OCI-LY7 (cell line): ENCODE results near the gene OR4M1. TPM values are rescaled to one million over a fixed set of nuclear protein-coding genes. Genes with fewer than 3 reads are reported as not detected.
"Not testable (repeated sequence)": the region's sequence is repeated elsewhere in the genome, so short reads cannot be mapped to it uniquely, and the experiment has no call there.

Experiments
- BruUV-seq: library from RNA; stranded (reverse); fragments of 400-500 nt; replicated peaks from 2 replicates; lab custom pipeline; 2021; lab: Mats Ljungman, UMichigan
- CTCF ChIA-PET: fragments of 300-600 bp; sonication (Branson Sonifier 250); formaldehyde crosslinking; loops from one replicate; lab custom pipeline; 2022; ENCODE audit warnings: antibody characterized with exemption; ENCODE audit not compliant: unreplicated experiment; lab: Charles Lee
- POLR2A ChIA-PET: fragments of 300-600 bp; sonication (Branson Sonifier 250); formaldehyde crosslinking; loops from one replicate; lab custom pipeline; 2022; ENCODE audit warnings: antibody characterized with exemption; lab: Charles Lee
- DNase-seq: peaks from one replicate; pipeline ENCODE4 v3.0.0-alpha.2; 2015; ENCODE audit warnings: low spot score
- H2AFZ ChIP-seq: fragments of 200-600 bp; sonication (generic), shearing (Covaris generic); 2 replicates; pipeline ENCODE4 v1.6.1; 2014; ENCODE audit warnings: mild to moderate bottlenecking, antibody characterized with exemption, low read length, moderate library complexity
- H3K27ac ChIP-seq: fragments of 200-600 bp; sonication (generic); 2 replicates; pipeline ENCODE4 v1.5.1; 2014; ENCODE audit warnings: mixed run types, low read depth, mild to moderate bottlenecking, moderate library complexity, low read length, inconsistent platforms; ENCODE audit not compliant: poor library complexity, severe bottlenecking
- H3K36me3 ChIP-seq: fragments of 200-600 bp; sonication (generic); 2 replicates; pipeline ENCODE4 v1.6.1; 2014; ENCODE audit warnings: mild to moderate bottlenecking, antibody characterized with exemption, low read length, moderate library complexity, mixed read lengths; ENCODE audit not compliant: insufficient read depth
- H3K4me1 ChIP-seq: fragments of 200-600 bp; sonication (generic); 2 replicates; pipeline ENCODE4 v1.5.1; 2014; ENCODE audit warnings: mild to moderate bottlenecking, low read length; ENCODE audit not compliant: insufficient read depth, poor library complexity, severe bottlenecking
- H3K4me2 ChIP-seq: fragments of 200-600 bp; sonication (generic); 2 replicates; pipeline ENCODE4 v1.6.1; 2014; ENCODE audit warnings: mild to moderate bottlenecking, low read length
- H3K4me3 ChIP-seq: fragments of 200-600 bp; sonication (generic); 2 replicates; pipeline ENCODE4 v1.5.1; 2014; ENCODE audit warnings: mild to moderate bottlenecking, low read depth, low read length; ENCODE audit not compliant: poor library complexity, severe bottlenecking
- H3K79me2 ChIP-seq: fragments of 200-600 bp; sonication (generic); 2 replicates; pipeline ENCODE4 v1.6.1; 2016; ENCODE audit warnings: low read depth, mild to moderate bottlenecking, low read length, moderate library complexity, mixed read lengths; ENCODE audit not compliant: insufficient read depth
- H3K9me2 ChIP-seq: fragments of 200-600 bp; sonication (generic); 2 replicates; pipeline ENCODE4 v1.6.1; 2016; ENCODE audit warnings: mild to moderate bottlenecking, low read length, mixed read lengths; ENCODE audit not compliant: insufficient read depth
- H3K9me3 ChIP-seq: fragments of 200-600 bp; sonication (generic); 2 replicates; pipeline ENCODE4 v1.6.1; 2014; ENCODE audit warnings: mild to moderate bottlenecking, mixed run types, low read length, mixed read lengths
- H4K20me1 ChIP-seq: fragments of 200-600 bp; sonication (generic); 2 replicates; pipeline ENCODE4 v1.6.1; 2014; ENCODE audit warnings: mild to moderate bottlenecking, antibody characterized with exemption, low read length, moderate library complexity, mixed read lengths; ENCODE audit not compliant: insufficient read depth
- EZH2phosphoT487 ChIP-seq: fragments of 200-600 bp; sonication (generic); IDR thresholded peaks from 2 replicates; pipeline ENCODE4 v1.6.1; 2018; ENCODE audit warnings: low read depth, borderline replicate concordance, mild to moderate bottlenecking, mixed run types, antibody characterized with exemption, low read length, moderate library complexity, mixed read lengths
- intact Hi-C: fragments of 100-400 bp; cut with micrococcal nuclease; formaldehyde crosslinking; loops from one replicate; pipeline ENCODE4 v1.10.0; 2022; ENCODE audit not compliant: unreplicated experiment
- total RNA-seq, 2 experiments: library from RNA; depleted of rRNA in 1 of 2; stranded (reverse); fragments of >200 nt in 1 of 2; shearing (Covaris generic) in 1 of 2; gene quantifications; 2 replicates each; pipeline ENCODE4 v1.2.3, GENCODE V29; 2014 to 2022
- TF ChIP-seq, protein P1 (sequence below): fragments of 200-600 bp; sonication (generic); conservative IDR thresholded peaks from 2 replicates; pipeline ENCODE4 v1.5.1; 2014; ENCODE audit warnings: mild to moderate bottlenecking, antibody characterized with exemption, low read length, moderate library complexity, mixed read lengths

OR4M1 gene
- total RNA-seq, 2 experiments from 2014 or later: not detected

DNA sequence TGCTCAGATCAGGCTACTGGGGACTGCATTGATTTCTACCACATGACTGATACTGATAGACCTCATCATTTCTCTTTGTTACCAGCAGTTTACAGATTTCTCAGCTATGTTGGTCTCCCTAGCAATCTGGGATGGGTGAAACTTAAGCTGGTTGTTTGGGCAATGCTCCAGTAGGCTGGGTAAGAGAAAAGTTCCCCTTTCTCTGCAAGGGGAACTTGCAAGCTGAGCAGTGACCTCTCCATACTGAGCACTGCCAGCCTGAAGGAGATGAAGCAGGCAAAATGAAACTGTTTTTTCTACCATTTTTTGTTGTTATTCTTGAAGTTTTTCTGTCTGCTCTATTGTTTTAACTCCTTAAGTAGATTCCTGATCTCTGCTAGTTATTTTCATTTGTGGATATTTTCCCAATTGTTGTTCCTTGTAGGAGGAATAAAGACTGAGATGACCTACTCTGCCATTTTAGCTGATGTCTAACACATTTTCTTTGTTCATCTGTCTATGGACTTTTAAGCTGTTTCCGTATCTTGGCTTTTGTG lies 1.3 kb upstream of the OR4M1 start:
- H3K36me3 ChIP-seq: no peaks in the 10 kb centered on the region
- no TSS peak for BruUV-seq
- no peak overlapping the region for H3K4me2 ChIP-seq
- H3K4me3 ChIP-seq: no peak overlapping the region
- no peaks in the 10 kb centered on the region for H3K79me2 ChIP-seq
- H3K9me3 ChIP-seq: peaks cover 26% of the 10 kb centered on the region; the same call in 1 of the 2 replicates
- H4K20me1 ChIP-seq: no peaks in the 10 kb centered on the region
- no peaks in the 10 kb centered on the region for H3K9me2 ChIP-seq
- no peak for TF ChIP-seq EZH2phosphoT487
- TF ChIP-seq, protein P1, sequence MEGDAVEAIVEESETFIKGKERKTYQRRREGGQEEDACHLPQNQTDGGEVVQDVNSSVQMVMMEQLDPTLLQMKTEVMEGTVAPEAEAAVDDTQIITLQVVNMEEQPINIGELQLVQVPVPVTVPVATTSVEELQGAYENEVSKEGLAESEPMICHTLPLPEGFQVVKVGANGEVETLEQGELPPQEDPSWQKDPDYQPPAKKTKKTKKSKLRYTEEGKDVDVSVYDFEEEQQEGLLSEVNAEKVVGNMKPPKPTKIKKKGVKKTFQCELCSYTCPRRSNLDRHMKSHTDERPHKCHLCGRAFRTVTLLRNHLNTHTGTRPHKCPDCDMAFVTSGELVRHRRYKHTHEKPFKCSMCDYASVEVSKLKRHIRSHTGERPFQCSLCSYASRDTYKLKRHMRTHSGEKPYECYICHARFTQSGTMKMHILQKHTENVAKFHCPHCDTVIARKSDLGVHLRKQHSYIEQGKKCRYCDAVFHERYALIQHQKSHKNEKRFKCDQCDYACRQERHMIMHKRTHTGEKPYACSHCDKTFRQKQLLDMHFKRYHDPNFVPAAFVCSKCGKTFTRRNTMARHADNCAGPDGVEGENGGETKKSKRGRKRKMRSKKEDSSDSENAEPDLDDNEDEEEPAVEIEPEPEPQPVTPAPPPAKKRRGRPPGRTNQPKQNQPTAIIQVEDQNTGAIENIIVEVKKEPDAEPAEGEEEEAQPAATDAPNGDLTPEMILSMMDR: no peak
- DNase-seq: no peak
- CTCF ChIA-PET: no interaction called here
- H2AFZ ChIP-seq: no peak overlapping the region
- intact Hi-C loops: loop anchor here (2.0 kb wide), 1 partner anchor 19 kb away; no protein-coding TSS in a partner anchor
- no peak overlapping the region for H3K27ac ChIP-seq
- H3K4me1 ChIP-seq: no peaks in the 10 kb centered on the region
- POLR2A ChIA-PET: interaction anchor here (0.7 kb wide), 1 partner anchor 11 kb away, joined by 3 read pairs; no protein-coding TSS in a partner anchor

DNA sequence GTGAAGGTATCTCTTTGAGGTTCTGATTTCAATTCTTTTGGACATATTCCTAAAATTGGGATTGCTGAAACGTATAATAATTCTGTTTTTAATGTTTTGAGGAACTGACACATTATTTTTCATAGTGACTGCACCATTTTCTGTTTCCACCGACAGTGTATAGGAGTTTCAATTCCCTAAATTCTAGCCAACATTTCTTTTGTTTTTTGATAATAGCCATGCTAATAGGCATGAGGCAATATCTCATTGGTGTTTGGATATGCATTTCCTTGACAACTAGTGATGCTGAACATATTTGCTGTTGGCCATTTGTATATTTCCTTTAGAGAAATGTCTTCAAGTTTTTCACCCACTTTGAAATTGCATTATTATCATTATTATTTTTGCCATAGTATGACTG lies 850 bp upstream of the OR4M1 start:
- H3K4me2 ChIP-seq, H4K20me1 ChIP-seq, H3K36me3 ChIP-seq, BruUV-seq, H3K79me2 ChIP-seq, H2AFZ ChIP-seq, H3K4me1 ChIP-seq, H3K4me3 ChIP-seq, H3K9me2 ChIP-seq, CTCF ChIA-PET, H3K27ac ChIP-seq: not testable (repeated sequence)
- H3K9me3 ChIP-seq: peaks cover 26% of the 10 kb centered on the region; the same call in 1 of the 2 replicates
- POLR2A ChIA-PET: interaction anchor here (0.7 kb wide), 1 partner anchor 12 kb away, joined by 3 read pairs; no protein-coding TSS in a partner anchor
- intact Hi-C loops: loop anchor here (2.0 kb wide), 1 partner anchor 20 kb away; no protein-coding TSS in a partner anchor
- DNase-seq: peak; percentile 13

DNA sequence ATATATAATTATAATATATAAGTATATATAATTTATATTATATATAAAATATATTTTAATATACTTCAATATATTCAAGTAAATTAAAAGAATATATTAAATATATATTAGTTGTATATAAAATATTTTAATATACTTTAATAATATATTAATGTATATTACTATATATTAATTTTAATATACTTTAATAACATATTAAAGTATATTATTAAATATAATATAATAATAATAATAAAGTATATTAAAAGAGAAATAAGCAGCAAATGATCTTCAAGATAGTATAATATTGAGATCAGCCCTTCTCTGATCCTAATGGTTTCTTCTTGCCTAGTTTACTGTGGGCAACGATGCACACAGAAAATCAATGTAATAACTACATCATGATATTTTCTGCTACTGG lies 2.3 kb downstream of the OR4M1 start:
- Histone ChIP-seq H3K79me2 (no peaks in the 10 kb centered on the region), H3K27ac (no peak overlapping the region), H3K4me2 (no peak overlapping the region), H3K36me3 (no peaks in the 10 kb centered on the region), H3K4me3 (no peak overlapping the region), H3K9me3 (peaks cover 20% of the 10 kb centered on the region; the same call in 1 of the 2 replicates), H3K4me1 (no peaks in the 10 kb centered on the region), H3K9me2 (no peaks in the 10 kb centered on the region), H4K20me1 (no peaks in the 10 kb centered on the region), H2AFZ (no peak overlapping the region)
- ChIA-PET CTCF (no interaction called here), POLR2A (interaction anchor here (0.5 kb wide), 1 partner anchor 465 kb away, joined by 4 read pairs; no protein-coding TSS in a partner anchor)
- TF ChIP-seq, protein P1: no peak
- TF ChIP-seq EZH2phosphoT487: no peak
- intact Hi-C loops: no loop called here
- BruUV-seq: no TSS peak
- DNase-seq: no peak

DNA sequence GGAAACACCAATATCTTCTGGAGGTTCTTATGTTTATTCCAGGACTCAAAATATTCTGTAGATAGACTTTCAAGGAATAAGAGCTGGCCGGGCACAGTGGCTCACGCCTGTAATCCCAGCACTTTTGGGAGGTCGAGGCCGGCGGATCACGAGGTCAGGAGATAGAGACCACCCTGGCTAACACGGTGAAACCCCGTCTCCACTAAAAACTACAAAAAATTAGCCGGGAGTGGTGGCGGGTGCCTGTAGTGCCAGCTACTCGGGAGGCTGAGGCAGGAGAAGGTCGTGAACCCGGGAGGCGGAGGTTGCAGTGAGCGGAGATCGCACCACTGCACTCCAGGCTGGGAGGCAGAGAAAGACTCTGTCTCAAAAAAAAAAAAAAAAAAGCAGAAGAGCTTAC lies 12.5 kb downstream of the OR4M1 start:
- CTCF ChIA-PET, intact Hi-C loops, DNase-seq, H3K27ac ChIP-seq, H4K20me1 ChIP-seq, H3K36me3 ChIP-seq, POLR2A ChIA-PET, H3K9me2 ChIP-seq, H3K4me3 ChIP-seq, H3K9me3 ChIP-seq, H2AFZ ChIP-seq, BruUV-seq, H3K4me1 ChIP-seq, H3K79me2 ChIP-seq, H3K4me2 ChIP-seq: not testable (repeated sequence)

DNA sequence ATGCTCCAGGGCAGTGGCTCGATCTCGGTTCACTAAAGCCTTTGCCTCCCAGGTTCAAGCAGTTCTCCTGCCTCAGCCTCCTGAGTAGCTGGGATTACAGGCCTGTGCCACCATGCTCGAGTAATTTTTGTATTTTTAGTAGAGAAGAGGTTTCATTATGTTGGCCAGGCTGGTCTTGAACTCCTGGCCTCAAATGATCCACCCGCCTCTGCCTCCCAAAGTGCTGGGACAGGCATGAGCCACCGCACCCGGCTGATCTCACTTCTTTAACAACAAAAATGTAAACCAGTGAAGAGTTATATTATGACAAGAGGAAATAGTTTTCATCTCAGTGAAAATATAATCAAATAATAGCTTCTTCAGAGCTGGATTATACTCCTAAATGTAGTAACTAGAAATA lies 14.0 kb downstream of the OR4M1 start:
- intact Hi-C loops, CTCF ChIA-PET, BruUV-seq: not testable (repeated sequence)

More for the DNA sequence above, 14.0 kb downstream of the OR4M1 start:
- H3K36me3 ChIP-seq, H3K9me2 ChIP-seq, H3K79me2 ChIP-seq, H3K4me1 ChIP-seq, H2AFZ ChIP-seq, H3K4me3 ChIP-seq, H3K4me2 ChIP-seq, H4K20me1 ChIP-seq, H3K27ac ChIP-seq, H3K9me3 ChIP-seq, DNase-seq: not testable (repeated sequence)
- POLR2A ChIA-PET: interaction anchor here (0.7 kb wide), 1 partner anchor 65 kb away, joined by 3 read pairs; no protein-coding TSS in a partner anchor
